HG02759 (cell line): ENCODE data around the gene IL36B.

Experiments used
- ATAC-seq: cut with Tn5 transposase; IDR thresholded peaks from one replicate; pipeline ENCODE4 v1.9.1; 2021; ENCODE audit warnings: mild to moderate bottlenecking, moderate library complexity; ENCODE audit not compliant: unreplicated experiment

Gene IL36B

GRCh38 chr2:113056521-113056920 is 3.9 kb upstream of the IL36B start:
- ATAC-seq = no peak

- ATAC-seq = no peak
Observed at GRCh38 chr2:113054066-113054465, 1.4 kb upstream of the IL36B start.

- no peak for ATAC-seq
Observed at GRCh38 chr2:113053666-113054065, 999 bp upstream of the IL36B start.

- ATAC-seq = no peak
Observed at GRCh38 chr2:113050921-113051895, 1.5 kb downstream of the IL36B start.

- ATAC-seq = no peak
Observed at GRCh38 chr2:113046465-113046864, 6.2 kb downstream of the IL36B start.

- no peak for ATAC-seq
Observed at GRCh38 chr2:113041871-113042270, 10.8 kb downstream of the IL36B start.

- no peak for ATAC-seq
Observed at GRCh38 chr2:113039719-113040118, 12.9 kb downstream of the IL36B start.

GRCh38 chr2:113039158-113039557 is 13.5 kb downstream of the IL36B start:
- ATAC-seq = no peak

- ATAC-seq = no peak
Observed at GRCh38 chr2:113038291-113038690, 14.4 kb downstream of the IL36B start.

- ATAC-seq = no peak
Observed at GRCh38 chr2:113036763-113037162, 15.9 kb downstream of the IL36B start.

- ATAC-seq = no peak
Observed at GRCh38 chr2:113034016-113034415, 18.7 kb downstream of the IL36B start.

GRCh38 chr2:113032737-113033136 is 19.9 kb downstream of the IL36B start:
- ATAC-seq = no peak

GRCh38 chr2:113028112-113028511 is 24.6 kb downstream of the IL36B start:
- no peak for ATAC-seq

GRCh38 chr2:113027691-113028090 is 25.0 kb downstream of the IL36B start:
- no peak for ATAC-seq

GRCh38 chr2:113025737-113026136 is 26.9 kb downstream of the IL36B start:
- ATAC-seq = no peak

- ATAC-seq = no peak
Observed at GRCh38 chr2:113024764-113025163, 27.9 kb downstream of the IL36B start.

GRCh38 chr2:113021312-113021711 is 31.4 kb downstream of the IL36B start:
- no peak for ATAC-seq

GRCh38 chr2:113018509-113018908 is 34.2 kb downstream of the IL36B start:
- ATAC-seq = no peak

GRCh38 chr2:113015655-113016054 is 37.0 kb downstream of the IL36B start:
- ATAC-seq = no peak

GRCh38 chr2:113015042-113015441 is 37.6 kb downstream of the IL36B start:
- ATAC-seq = no peak

GRCh38 chr2:113014067-113014466 is 38.6 kb downstream of the IL36B start:
- ATAC-seq = no peak

GRCh38 chr2:113013336-113013661 is 39.4 kb downstream of the IL36B start:
- ATAC-seq = no peak
